DND-41 (cell line): ENCODE measurements around the gene PLXNA4.

ENCODE experiments used
- EZH2 ChIP-seq: IDR thresholded peaks from 3 replicates; pipeline ENCODE4 v1.6.1; 2012; ENCODE audit warnings: borderline replicate concordance, low read depth, mild to moderate bottlenecking, moderate library complexity, low read length, inconsistent platforms; ENCODE audit not compliant: severe bottlenecking
- TF ChIP-seq, protein P1 (sequence below): IDR thresholded peaks from 2 replicates; pipeline ENCODE4 v1.5.1; 2012; ENCODE audit warnings: borderline replicate concordance, low read length, moderate library complexity, mild to moderate bottlenecking; ENCODE audit not compliant: poor library complexity, severe bottlenecking; ENCODE audit errors: extremely low read depth

- TF ChIP-seq, protein P1, sequence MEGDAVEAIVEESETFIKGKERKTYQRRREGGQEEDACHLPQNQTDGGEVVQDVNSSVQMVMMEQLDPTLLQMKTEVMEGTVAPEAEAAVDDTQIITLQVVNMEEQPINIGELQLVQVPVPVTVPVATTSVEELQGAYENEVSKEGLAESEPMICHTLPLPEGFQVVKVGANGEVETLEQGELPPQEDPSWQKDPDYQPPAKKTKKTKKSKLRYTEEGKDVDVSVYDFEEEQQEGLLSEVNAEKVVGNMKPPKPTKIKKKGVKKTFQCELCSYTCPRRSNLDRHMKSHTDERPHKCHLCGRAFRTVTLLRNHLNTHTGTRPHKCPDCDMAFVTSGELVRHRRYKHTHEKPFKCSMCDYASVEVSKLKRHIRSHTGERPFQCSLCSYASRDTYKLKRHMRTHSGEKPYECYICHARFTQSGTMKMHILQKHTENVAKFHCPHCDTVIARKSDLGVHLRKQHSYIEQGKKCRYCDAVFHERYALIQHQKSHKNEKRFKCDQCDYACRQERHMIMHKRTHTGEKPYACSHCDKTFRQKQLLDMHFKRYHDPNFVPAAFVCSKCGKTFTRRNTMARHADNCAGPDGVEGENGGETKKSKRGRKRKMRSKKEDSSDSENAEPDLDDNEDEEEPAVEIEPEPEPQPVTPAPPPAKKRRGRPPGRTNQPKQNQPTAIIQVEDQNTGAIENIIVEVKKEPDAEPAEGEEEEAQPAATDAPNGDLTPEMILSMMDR = no peak
- no peak for TF ChIP-seq EZH2
Observed at GRCh38 chr7:132145466-132145865, 430.8 kb downstream of the PLXNA4 start.
